ENCODE data around the gene MFRP. TPM values are rescaled to one million over a fixed set of nuclear protein-coding genes. Genes with fewer than 3 reads are reported as not detected.

MFRP gene
- total RNA-seq, 2 donors from 2014 or later: 0.27 TPM; not detected in 1

- no peaks in the 10 kb centered on the region for H3K36me3 ChIP-seq
- TF ChIP-seq CTCF (IDR thresholded peaks at IDR 0.05): no peak
- H3K4me1 ChIP-seq (ENCODE audit: control insufficient read depth in 1 of 2, low read depth in 2 of 2): peaks cover 15 to 49% of the 10 kb centered on the region in 2 donors
- H3K27me3 ChIP-seq (replicated peaks; ENCODE audit: insufficient read depth): no peaks in the 10 kb centered on the region
- H3K27ac ChIP-seq: no peak overlapping the region
- H3K9me3 ChIP-seq: no peaks in the 10 kb centered on the region
- DNase-seq (ENCODE audit: low spot score): no peak
- peak overlapping the region; percentile 61 for H3K4me3 ChIP-seq
- no peak for ATAC-seq (ENCODE audit: insufficient number of reproducible peaks, low FRiP score, low read depth)
Observed at GRCh38 chr11:119363851-119364590, 17.5 kb upstream of the MFRP start.

- Histone ChIP-seq H3K27me3 (replicated peaks; ENCODE audit: insufficient read depth) (no peaks in the 10 kb centered on the region), H3K9me3 (no peaks in the 10 kb centered on the region), H3K27ac (no peak overlapping the region), H3K4me3 (peak overlapping the region; percentile 61), H3K36me3 (no peaks in the 10 kb centered on the region), H3K4me1 (ENCODE audit: control insufficient read depth in 1 of 2, low read depth in 2 of 2) (peaks cover 15 to 49% of the 10 kb centered on the region in 2 donors)
- TF ChIP-seq CTCF (IDR thresholded peaks at IDR 0.05): no peak
- ATAC-seq (ENCODE audit: insufficient number of reproducible peaks, low FRiP score, low read depth) (no peak), DNase-seq (ENCODE audit: low spot score) (no peak)
Observed at GRCh38 chr11:119363081-119363850, 16.8 kb upstream of the MFRP start.

- no peak for DNase-seq (ENCODE audit: low spot score)
- no peak for TF ChIP-seq CTCF (IDR thresholded peaks at IDR 0.05)
Observed at GRCh38 chr11:119362741-119363080, 16.2 kb upstream of the MFRP start.

GRCh38 chr11:119361941-119362725, 15.6 kb upstream of the MFRP start:
- Histone ChIP-seq H3K4me3 (no peak overlapping the region), H3K27me3 (replicated peaks; ENCODE audit: insufficient read depth) (no peaks in the 10 kb centered on the region), H3K27ac (no peak overlapping the region), H3K4me1 (ENCODE audit: control insufficient read depth in 1 of 2, low read depth in 2 of 2) (peaks cover 15 to 49% of the 10 kb centered on the region in 2 donors), H3K9me3 (no peaks in the 10 kb centered on the region), H3K36me3 (no peaks in the 10 kb centered on the region)
- no peak for TF ChIP-seq CTCF (IDR thresholded peaks at IDR 0.05)
- no peak for ATAC-seq (ENCODE audit: insufficient number of reproducible peaks, low FRiP score, low read depth)
- no peak for DNase-seq (ENCODE audit: low spot score)

More at GRCh38 chr11:119362741-119363080, 16.2 kb upstream of the MFRP start:
- H3K27ac ChIP-seq: no peak overlapping the region
- H3K4me3 ChIP-seq: no peak overlapping the region
- peaks cover 15 to 49% of the 10 kb centered on the region in 2 donors for H3K4me1 ChIP-seq (ENCODE audit: control insufficient read depth in 1 of 2, low read depth in 2 of 2)
- H3K27me3 ChIP-seq (replicated peaks; ENCODE audit: insufficient read depth): no peaks in the 10 kb centered on the region
- H3K9me3 ChIP-seq: no peaks in the 10 kb centered on the region
- H3K36me3 ChIP-seq: no peaks in the 10 kb centered on the region
- ATAC-seq (ENCODE audit: insufficient number of reproducible peaks, low FRiP score, low read depth): no peak
